ENCODE results near the gene NXPH4.

GRCh38 chr12:57175428-57176138 is 41.0 kb upstream of the NXPH4 start:
- TF ChIP-seq MEF2A (IDR thresholded peaks at IDR 0.05; ENCODE audit: insufficient read depth, low read depth, low read length) (no peak), NFYB (IDR thresholded peaks at IDR 0.05; ENCODE audit: insufficient read depth, low read depth, low read length) (no peak), BACH1 (IDR thresholded peaks at IDR 0.05; ENCODE audit: borderline replicate concordance) (no peak), ELK1 (IDR thresholded peaks at IDR 0.05; ENCODE audit: low read depth, low read length) (no peak), POLR2AphosphoS5 (IDR thresholded peaks at IDR 0.05; ENCODE audit: low read length) (no peak), MXI1 (IDR thresholded peaks at IDR 0.05; ENCODE audit: low read depth, low read length) (no peak), CHD1 (IDR thresholded peaks at IDR 0.05; ENCODE audit: low read depth, low read length) (no peak), EP300 (IDR thresholded peaks at IDR 0.05; ENCODE audit: borderline replicate concordance in 1 of 2, control insufficient read depth in 1 of 2, low read depth in 2 of 2, low read length in 2 of 2) (no peak), PKNOX1 (IDR thresholded peaks at IDR 0.05) (no peak)
